Ectodermal cell (in vitro differentiated cells): Measurements from ENCODE around the gene VPS4B.

Source experiments
- H3K27ac ChIP-seq: 2 replicates; pipeline ENCODE4 v1.7.0; 2013; ENCODE audit warnings: mild to moderate bottlenecking, low read depth, low read length; ENCODE audit not compliant: insufficient read depth, poor library complexity, severe bottlenecking
- H3K27me3 ChIP-seq: 2 replicates; pipeline ENCODE4 v1.7.0; 2013; ENCODE audit warnings: mild to moderate bottlenecking, low read length; ENCODE audit not compliant: insufficient read depth, control insufficient read depth, poor library complexity, severe bottlenecking
- H3K36me3 ChIP-seq: one replicate; pipeline ENCODE4 v1.7.0; 2013; ENCODE audit warnings: low read length; ENCODE audit not compliant: control insufficient read depth, insufficient read depth
- H3K4me1 ChIP-seq: one replicate; pipeline ENCODE4 v1.7.0; 2013; ENCODE audit warnings: low read length; ENCODE audit not compliant: control insufficient read depth, insufficient read depth
- H3K4me3 ChIP-seq: 2 replicates; pipeline ENCODE4 v1.7.0; 2013; ENCODE audit warnings: low read depth, low read length, control low read depth; ENCODE audit not compliant: insufficient read depth
- H3K9me3 ChIP-seq: 2 replicates; pipeline ENCODE4 v1.7.0; 2013; ENCODE audit warnings: mild to moderate bottlenecking, low read length, moderate library complexity; ENCODE audit not compliant: control insufficient read depth
- WGBS, 2 experiments: methylation state at CpG; one replicate each; pipeline ENCODE4 v1.1.7; 2013; ENCODE audit warnings: missing lambda C conversion rate in 2 of 2; 5-methylcytosine and 5-hydroxymethylcytosine counted together

Gene VPS4B

GRCh38 chr18:63451799-63452660, 29.8 kb upstream of the VPS4B start:
- WGBS, 2 experiments = 86 to 90% methylated on average over 9 of the region's 9 CpGs
- H3K27ac ChIP-seq = no peak overlapping the region
- no peak overlapping the region for H3K4me3 ChIP-seq

DNA sequence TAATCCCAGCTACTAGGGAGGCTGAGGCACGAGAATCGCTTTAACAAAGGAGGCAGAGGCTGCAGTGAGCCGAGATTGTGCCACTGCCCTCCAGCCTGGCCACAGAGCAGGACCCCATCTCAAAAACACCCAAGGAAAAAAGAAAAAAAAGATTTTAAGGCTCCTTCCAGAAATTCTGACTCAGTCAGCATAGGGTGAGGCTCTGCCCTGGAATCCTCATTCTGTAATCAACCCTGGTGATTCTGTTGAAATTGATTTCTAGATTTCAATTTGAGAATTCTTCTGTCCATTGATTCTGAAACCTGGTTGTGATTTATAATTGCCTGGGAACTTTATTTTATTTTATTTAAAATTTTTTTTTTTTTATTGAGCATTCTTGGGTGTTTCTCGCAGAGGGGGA, 27.1 kb upstream of the VPS4B start:
- no peaks in the 10 kb centered on the region for H3K36me3 ChIP-seq
- 91 to 96% methylated on average over 4 of the region's 4 CpGs for WGBS, 2 experiments

More at GRCh38 chr18:63451799-63452660, 29.8 kb upstream of the VPS4B start:
- Histone ChIP-seq H3K9me3 (no peaks in the 10 kb centered on the region), H3K27me3 (no peaks in the 10 kb centered on the region), H3K36me3 (no peaks in the 10 kb centered on the region), H3K4me1 (no peaks in the 10 kb centered on the region)

DNA sequence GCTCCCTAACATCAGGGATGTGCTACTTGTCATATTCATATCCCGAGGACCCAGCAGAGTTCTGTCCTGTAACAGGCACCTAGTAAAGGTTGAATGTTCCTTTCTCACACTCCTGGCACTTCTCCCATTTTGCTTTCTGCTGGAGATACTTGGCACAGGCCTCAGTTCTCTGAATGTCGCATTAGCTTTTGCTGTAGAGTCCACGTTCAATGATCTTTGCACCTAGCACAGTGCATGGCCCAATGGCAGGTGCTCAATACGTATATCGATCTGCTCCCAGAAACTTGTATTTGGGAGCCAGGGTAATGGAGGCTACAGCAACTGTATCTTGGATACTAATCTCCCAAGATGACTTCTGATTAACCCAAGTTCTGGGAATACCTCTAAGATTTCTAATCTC, 24.8 kb upstream of the VPS4B start:
- no peak overlapping the region for H3K27ac ChIP-seq
- no peak overlapping the region for H3K4me3 ChIP-seq
- 94 to 95% methylated on average over 5 of the region's 5 CpGs for WGBS, 2 experiments

More for the DNA sequence above, 27.1 kb upstream of the VPS4B start:
- H3K9me3 ChIP-seq = no peaks in the 10 kb centered on the region
- H3K27me3 ChIP-seq = no peaks in the 10 kb centered on the region
- H3K4me3 ChIP-seq = no peak overlapping the region
- H3K4me1 ChIP-seq = no peaks in the 10 kb centered on the region
- no peak overlapping the region for H3K27ac ChIP-seq

GRCh38 chr18:63446266-63446665, 24.0 kb upstream of the VPS4B start:
- Histone ChIP-seq H3K9me3 (no peaks in the 10 kb centered on the region), H3K36me3 (no peaks in the 10 kb centered on the region), H3K4me3 (no peak overlapping the region), H3K27ac (no peak overlapping the region), H3K27me3 (no peaks in the 10 kb centered on the region), H3K4me1 (no peaks in the 10 kb centered on the region)
- 88 to 93% methylated on average over 3 of the region's 3 CpGs for WGBS, 2 experiments

More for the DNA sequence above, 24.8 kb upstream of the VPS4B start:
- Histone ChIP-seq H3K9me3 (no peaks in the 10 kb centered on the region), H3K36me3 (no peaks in the 10 kb centered on the region), H3K4me1 (no peaks in the 10 kb centered on the region), H3K27me3 (no peaks in the 10 kb centered on the region)

DNA sequence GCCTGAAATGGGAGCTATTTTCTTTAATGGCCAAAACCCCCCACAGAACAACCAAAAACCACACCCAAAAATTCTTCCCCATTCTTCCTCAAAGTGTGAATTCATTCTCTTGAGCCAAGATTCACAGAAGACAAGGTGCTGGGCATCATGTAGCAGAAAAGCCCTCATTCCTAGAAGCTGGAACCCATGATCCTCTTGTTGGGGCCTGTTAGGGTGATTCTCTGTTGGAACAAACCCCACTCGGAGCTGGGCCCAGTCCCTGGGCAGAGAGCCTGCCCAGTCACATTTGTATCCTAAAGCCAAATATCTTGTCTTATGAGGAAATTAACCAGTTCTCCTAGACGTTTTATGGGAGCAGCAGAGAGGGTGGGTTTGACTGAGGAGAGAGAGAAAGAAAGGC, 22.8 kb upstream of the VPS4B start:
- 85 to 97% methylated on average over 2 of the region's 2 CpGs for WGBS, 2 experiments
- no peak overlapping the region for H3K4me3 ChIP-seq

GRCh38 chr18:63444580-63444979, 22.3 kb upstream of the VPS4B start:
- Histone ChIP-seq H3K4me3 (no peak overlapping the region), H3K4me1 (no peaks in the 10 kb centered on the region), H3K9me3 (no peaks in the 10 kb centered on the region), H3K27ac (no peak overlapping the region), H3K36me3 (no peaks in the 10 kb centered on the region), H3K27me3 (no peaks in the 10 kb centered on the region)
- whole genome bisulfite sequencing, 2 experiments = 96 to 97% methylated on average over 5 to 6 of the region's 6 CpGs

More for the DNA sequence above, 22.8 kb upstream of the VPS4B start:
- no peaks in the 10 kb centered on the region for H3K4me1 ChIP-seq
- H3K9me3 ChIP-seq = no peaks in the 10 kb centered on the region
- no peaks in the 10 kb centered on the region for H3K27me3 ChIP-seq
- no peaks in the 10 kb centered on the region for H3K36me3 ChIP-seq
- no peak overlapping the region for H3K27ac ChIP-seq

DNA sequence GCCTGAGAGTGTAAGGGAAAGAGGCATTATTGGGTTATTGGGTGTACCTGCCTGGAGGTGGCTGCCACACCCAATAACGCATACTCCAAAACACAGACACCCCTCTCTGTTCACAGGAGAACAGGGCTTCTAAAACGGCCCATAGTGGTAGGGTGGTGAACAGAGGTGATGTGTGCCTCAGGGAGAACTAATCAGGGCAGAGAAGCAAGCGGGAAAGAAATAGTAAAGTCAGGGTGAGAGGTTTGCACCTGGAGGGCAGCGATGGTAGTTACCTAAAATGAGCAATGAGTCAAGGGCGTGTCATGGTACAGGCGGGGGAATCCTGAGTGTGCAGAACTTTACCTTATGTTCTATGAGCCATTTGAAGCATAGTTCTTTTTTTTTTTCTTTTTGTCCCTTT, 21.6 kb upstream of the VPS4B start:
- WGBS, 2 experiments = 95% methylated on average over 5 to 6 of the region's 6 CpGs
- Histone ChIP-seq H3K4me1 (no peaks in the 10 kb centered on the region), H3K4me3 (no peak overlapping the region), H3K27ac (no peak overlapping the region), H3K9me3 (no peaks in the 10 kb centered on the region), H3K27me3 (no peaks in the 10 kb centered on the region), H3K36me3 (no peaks in the 10 kb centered on the region)

GRCh38 chr18:63440881-63441280, 18.6 kb upstream of the VPS4B start:
- WGBS, 2 experiments = 87 to 88% methylated on average over 5 of the region's 5 CpGs
- H3K4me3 ChIP-seq = no peak overlapping the region

DNA sequence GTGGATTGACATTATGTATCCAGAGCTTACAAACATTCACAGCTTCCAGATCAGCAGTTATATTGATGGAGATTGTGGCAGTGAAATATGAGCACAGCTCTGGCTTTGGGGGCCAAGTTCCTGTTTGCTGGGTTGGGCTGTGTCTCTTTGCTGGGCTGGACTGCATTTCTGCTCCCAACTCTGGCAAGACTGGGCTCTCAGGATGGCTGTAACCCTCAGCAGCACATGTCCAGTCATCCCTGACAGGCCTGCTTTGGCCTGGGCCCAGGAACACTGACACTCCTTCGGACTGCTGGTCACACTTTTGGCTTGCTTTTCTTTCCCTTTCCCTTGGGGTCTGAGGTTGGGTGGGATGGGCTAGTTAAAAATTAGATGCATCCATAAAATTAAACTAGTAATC, 17.9 kb upstream of the VPS4B start:
- Histone ChIP-seq H3K4me1 (no peaks in the 10 kb centered on the region), H3K27me3 (no peaks in the 10 kb centered on the region), H3K9me3 (no peaks in the 10 kb centered on the region), H3K27ac (no peak overlapping the region), H3K36me3 (no peaks in the 10 kb centered on the region), H3K4me3 (no peak overlapping the region)
- 80 to 93% methylated on average over 1 of the region's 1 CpG for WGBS, 2 experiments

More at GRCh38 chr18:63440881-63441280, 18.6 kb upstream of the VPS4B start:
- H3K9me3 ChIP-seq = no peaks in the 10 kb centered on the region
- H3K4me1 ChIP-seq = no peaks in the 10 kb centered on the region
- no peak overlapping the region for H3K27ac ChIP-seq
- no peaks in the 10 kb centered on the region for H3K27me3 ChIP-seq
- no peaks in the 10 kb centered on the region for H3K36me3 ChIP-seq

DNA sequence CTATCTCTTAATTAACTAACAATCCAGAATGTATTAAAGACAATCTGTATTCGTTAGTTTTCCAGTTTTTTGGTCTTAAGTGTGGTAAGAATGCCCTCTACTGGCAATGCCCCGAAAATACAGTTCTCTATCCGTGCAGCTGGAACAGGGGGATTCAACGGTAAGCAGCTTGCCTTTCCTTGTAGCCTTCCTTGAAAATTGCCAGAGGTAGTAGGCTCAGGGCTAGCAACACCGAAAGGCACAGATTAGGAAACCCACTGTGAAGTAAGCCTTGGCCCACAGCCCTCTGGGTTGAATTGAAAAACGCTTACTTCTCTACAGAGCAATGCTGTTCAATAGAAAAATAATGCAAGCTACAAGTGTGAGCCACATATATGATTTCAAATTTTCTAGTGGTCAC, 17.1 kb upstream of the VPS4B start:
- WGBS, 2 experiments = 11 to 13% methylated on average over 5 to 6 of the region's 6 CpGs
- Histone ChIP-seq H3K27ac (no peak overlapping the region), H3K4me1 (no peaks in the 10 kb centered on the region), H3K36me3 (no peaks in the 10 kb centered on the region), H3K27me3 (no peaks in the 10 kb centered on the region), H3K4me3 (no peak overlapping the region), H3K9me3 (no peaks in the 10 kb centered on the region)
